Stimulated activated CD4-positive, alpha-beta T cell treated with anti-CD3 and anti-CD28 coated beads, Interleukin-1b, Interleukin-23, amount 100 ng/mL, for 48 hours (primary cell): Measurements from ENCODE around the gene DNMT3A.
"Not testable (repeated sequence)": the region's sequence is repeated elsewhere in the genome, so short reads cannot be mapped to it uniquely, and the experiment has no call there.

Experiments used
- DNase-seq: peaks from one replicate; pipeline ENCODE4 v3.0.0-alpha.2; 2020

Gene DNMT3A

GRCh38 chr2:25280051-25280687, 61.6 kb downstream of the DNMT3A start:
- no peak for DNase-seq

GRCh38 chr2:25279091-25279651, 62.6 kb downstream of the DNMT3A start:
- DNase-seq, result no peak

GRCh38 chr2:25276569-25277465, 64.9 kb downstream of the DNMT3A start:
- DNase-seq, result peak; percentile 80

- DNase-seq, result no peak
Observed at GRCh38 chr2:25275575-25275965, 66.2 kb downstream of the DNMT3A start.

GRCh38 chr2:25274868-25275574, 66.7 kb downstream of the DNMT3A start:
- DNase-seq, result peak; percentile 44

- no peak for DNase-seq
Observed at GRCh38 chr2:25273985-25274535, 67.7 kb downstream of the DNMT3A start.

GRCh38 chr2:25272705-25273104, 69.0 kb downstream of the DNMT3A start:
- not testable (repeated sequence) for DNase-seq

- no peak for DNase-seq
Observed at GRCh38 chr2:25270061-25270460, 71.7 kb downstream of the DNMT3A start.

GRCh38 chr2:25269233-25269632, 72.5 kb downstream of the DNMT3A start:
- DNase-seq, result no peak

- no peak for DNase-seq
Observed at GRCh38 chr2:25268139-25268538, 73.6 kb downstream of the DNMT3A start.

- no peak for DNase-seq
Observed at GRCh38 chr2:25266399-25266798, 75.3 kb downstream of the DNMT3A start.

- no peak for DNase-seq
Observed at GRCh38 chr2:25265802-25266201, 75.9 kb downstream of the DNMT3A start.

- DNase-seq, result no peak
Observed at GRCh38 chr2:25265001-25265400, 76.7 kb downstream of the DNMT3A start.

GRCh38 chr2:25262288-25262687, 79.4 kb downstream of the DNMT3A start:
- DNase-seq, result no peak

- DNase-seq, result no peak
Observed at GRCh38 chr2:25259737-25260124, 82.0 kb downstream of the DNMT3A start.

- no peak for DNase-seq
Observed at GRCh38 chr2:25258847-25259736, 82.6 kb downstream of the DNMT3A start.

GRCh38 chr2:25257931-25258846, 83.5 kb downstream of the DNMT3A start:
- DNase-seq, result no peak

GRCh38 chr2:25257032-25257552, 84.6 kb downstream of the DNMT3A start:
- DNase-seq, result no peak

- DNase-seq, result no peak
Observed at GRCh38 chr2:25256488-25256875, 85.2 kb downstream of the DNMT3A start.

- no peak for DNase-seq
Observed at GRCh38 chr2:25255745-25256487, 85.8 kb downstream of the DNMT3A start.
